Measurements from ENCODE around the gene CATSPER1. TPM values are rescaled to one million over a fixed set of nuclear protein-coding genes. Genes with fewer than 3 reads are reported as not detected.

CATSPER1 gene
- total and polyA plus RNA-seq, 2 of the 13 experiments (the other 11 are each of a cell fraction or from before 2014, with no cell fraction given) = 0.17 TPM; not detected in 1

GRCh38 chr11:66022401-66023185 is 3.7 kb downstream of the CATSPER1 start:
- in situ Hi-C loops (cut with HindIII; ENCODE audit: extremely low pct_ligation_motif_present, low pct_unique_long_range_greater_than_20kb) = no loop called here
- Histone ChIP-seq H3K36me3 (replicated peaks in 1 of 2; ENCODE audit: control insufficient read depth in 1 of 2, insufficient read depth in 2 of 2, low read length in 2 of 2) (no peaks in the 10 kb centered on the region), H4K20me1 (ENCODE audit: insufficient read depth, low read length) (no peaks in the 10 kb centered on the region), H3K27me3 (ENCODE audit: control insufficient read depth in 1 of 2, insufficient read depth in 2 of 2, low read length in 2 of 2) (peaks cover 5 to 28% of the 10 kb centered on the region in 2 experiments; a peak in 3 of 5 replicates), H2AFZ (ENCODE audit: low read length) (peak overlapping the region; percentile 86), H3K9ac (ENCODE audit: insufficient read depth, low read depth, low read length) (peak overlapping the region; percentile 64; the same call in 1 of the 2 replicates), H3K4me2 (ENCODE audit: low read depth, low read length) (peak overlapping the region; percentile 94), H3K4me3 (replicated peaks in 1 of 3; ENCODE audit: insufficient read depth in 1 of 3, low read depth in 2 of 3, low read length in 3 of 3) (peak overlapping the region; percentile 39 to 72 (median 46); a peak in 5 of 6 replicates), H3K79me2 (ENCODE audit: insufficient read depth, low read length) (no peaks in the 10 kb centered on the region), H3K4me1 (ENCODE audit: insufficient read depth, low read length) (peaks cover 21% of the 10 kb centered on the region), H3K9me3 (ENCODE audit: low read length) (no peaks in the 10 kb centered on the region), H3K27ac (ENCODE audit: extremely low read length, insufficient read depth, low read length) (no peak overlapping the region)
- intact Hi-C loops (cut with micrococcal nuclease; ENCODE audit: unreplicated experiment) = no loop called here
- CTCF ChIA-PET (ENCODE audit: low intra/inter-chr PET ratio, low total read pairs) = interaction anchor here (1.2 to 1.5 kb wide), 2 partner anchors 22 to 25 kb away, joined by 4 to 8 read pairs; no protein-coding TSS in a partner anchor
- no TSS peak for BruUV-seq (replicated peaks)
- POLR2A ChIA-PET = interaction anchor here (0.9 to 1.3 kb wide), 4 partner anchors 14 to 30 kb away, joined by 3 to 5 read pairs (median 4); partner anchors contain the start of genes BANF1, EIF1AD and SF3B2
- DNase-seq (ENCODE audit: low spot score) (peak; percentile 45), FAIRE-seq (no peak), ATAC-seq (peak; percentile 82)
- 1% methylated on average over 13 of the region's 46 CpGs for WGBS (ENCODE audit: low lambda C conversion rate)
- 0 out of 2 replicates have a peak, but pooled peaks have one; percentile 21 for TF ChIP-seq PHF21A (CRISPR knock-in tag; IDR thresholded peaks at IDR 0.05)
- 0 out of 2 replicates have a peak, but pooled peaks have one; percentile 39 for TF ChIP-seq FOXM1 (CRISPR knock-in tag; IDR thresholded peaks at IDR 0.05)
- TF ChIP-seq SALL2 (CRISPR knock-in tag; IDR thresholded peaks at IDR 0.05) = 0 out of 2 replicates have a peak, but pooled peaks have one; percentile 64
- TF ChIP-seq GABPB1 (CRISPR knock-in tag; IDR thresholded peaks at IDR 0.05) = peak; percentile 66
- peak; percentile 18 for TF ChIP-seq ASH2L (IDR thresholded peaks at IDR 0.05; ENCODE audit: insufficient read length, low read depth, low read length)
- peak; percentile 32; the same call in 1 of the 2 replicates for TF ChIP-seq GMEB1 (CRISPR knock-in tag; IDR thresholded peaks at IDR 0.05; ENCODE audit: borderline replicate concordance)
- no peak for TF ChIP-seq GLMP (CRISPR knock-in tag; IDR thresholded peaks at IDR 0.05; ENCODE audit: borderline replicate concordance)
- 0 out of 2 replicates have a peak, but pooled peaks have one; percentile 48 for TF ChIP-seq MED13 (CRISPR knock-in tag; IDR thresholded peaks at IDR 0.05)
- TF ChIP-seq ZNF234 (CRISPR knock-in tag; conservative IDR thresholded peaks at IDR 0.05) = no peak
- TF ChIP-seq ZNF784 (CRISPR knock-in tag; IDR thresholded peaks at IDR 0.05; ENCODE audit: borderline replicate concordance) = peak; percentile 64; the same call in 1 of the 2 replicates
- no peak for TF ChIP-seq CBFB (CRISPR knock-in tag; IDR thresholded peaks at IDR 0.05)
- peak; percentile 55 for TF ChIP-seq UBTF (CRISPR knock-in tag; IDR thresholded peaks at IDR 0.05)
- TF ChIP-seq ETS1 (CRISPR knock-in tag; IDR thresholded peaks at IDR 0.05) = peak; percentile 49; the same call in 1 of the 2 replicates
- TF ChIP-seq ZNF672 (CRISPR knock-in tag; IDR thresholded peaks at IDR 0.05) = no peak
- no peak for TF ChIP-seq BORCS8-MEF2B (CRISPR knock-in tag; IDR thresholded peaks at IDR 0.05)
